Stimulated activated naive CD8-positive, alpha-beta T cell treated with anti-CD3 and anti-CD28 coated beads, Interleukin-15, amount 100 ng/mL, for 72 hours (primary cell): Measurements from ENCODE around the gene MANBA.
"Not testable (repeated sequence)": the region's sequence is repeated elsewhere in the genome, so short reads cannot be mapped to it uniquely, and the experiment has no call there.

Experiments used
- ATAC-seq: fragments of 150-1000 bp; cut with Tn5 transposase; 2 replicates; pipeline ENCODE4 v1.10.0; 2021; ENCODE audit warnings: mild to moderate bottlenecking, moderate library complexity
- DNase-seq, 2 donors: peaks; one replicate each; pipeline ENCODE4 v3.0.0; 2021 to 2022
- H3K27ac Mint-ChIP-seq, 2 donors: one replicate each; pipeline ENCODE4 v1.8.0; 2022; ENCODE audit warnings: mild to moderate bottlenecking in 2 of 2, mixed read lengths in 2 of 2, moderate library complexity in 2 of 2
- H3K27me3 Mint-ChIP-seq: one replicate; pipeline ENCODE4 v1.8.0; 2022; ENCODE audit warnings: mixed read lengths
- H3K4me1 Mint-ChIP-seq: one replicate; pipeline ENCODE4 v1.8.0; 2022; ENCODE audit warnings: mild to moderate bottlenecking, mixed read lengths
- H3K4me3 Mint-ChIP-seq, 2 donors: one replicate each; pipeline ENCODE4 v1.8.0; 2022; ENCODE audit warnings: mild to moderate bottlenecking in 2 of 2, mixed read lengths in 2 of 2, moderate library complexity in 1 of 2
- H3K9me3 Mint-ChIP-seq, 2 donors: one replicate each; pipeline ENCODE4 v1.8.0; 2022; ENCODE audit warnings: mixed read lengths in 2 of 2

MANBA gene

GRCh38 chr4:102736636-102737549 is 23.9 kb downstream of the MANBA start:
- H3K27me3 Mint-ChIP-seq = no peaks in the 10 kb centered on the region
- H3K27ac Mint-ChIP-seq = no peak overlapping the region
- peaks cover 20 to 40% of the 10 kb centered on the region in 2 donors for H3K9me3 Mint-ChIP-seq
- H3K4me3 Mint-ChIP-seq = no peak overlapping the region
- DNase-seq (no peak), ATAC-seq (no peak)
- peaks cover 48% of the 10 kb centered on the region for H3K4me1 Mint-ChIP-seq

- Mint-ChIP-seq H3K27me3 (no peaks in the 10 kb centered on the region), H3K9me3 (peaks cover 28 to 42% of the 10 kb centered on the region in 2 donors), H3K27ac (no peak overlapping the region), H3K4me1 (peaks cover 43% of the 10 kb centered on the region), H3K4me3 (no peak overlapping the region)
- ATAC-seq (no peak), DNase-seq (no peak)
Observed at GRCh38 chr4:102735582-102735981, 25.2 kb downstream of the MANBA start.

DNA sequence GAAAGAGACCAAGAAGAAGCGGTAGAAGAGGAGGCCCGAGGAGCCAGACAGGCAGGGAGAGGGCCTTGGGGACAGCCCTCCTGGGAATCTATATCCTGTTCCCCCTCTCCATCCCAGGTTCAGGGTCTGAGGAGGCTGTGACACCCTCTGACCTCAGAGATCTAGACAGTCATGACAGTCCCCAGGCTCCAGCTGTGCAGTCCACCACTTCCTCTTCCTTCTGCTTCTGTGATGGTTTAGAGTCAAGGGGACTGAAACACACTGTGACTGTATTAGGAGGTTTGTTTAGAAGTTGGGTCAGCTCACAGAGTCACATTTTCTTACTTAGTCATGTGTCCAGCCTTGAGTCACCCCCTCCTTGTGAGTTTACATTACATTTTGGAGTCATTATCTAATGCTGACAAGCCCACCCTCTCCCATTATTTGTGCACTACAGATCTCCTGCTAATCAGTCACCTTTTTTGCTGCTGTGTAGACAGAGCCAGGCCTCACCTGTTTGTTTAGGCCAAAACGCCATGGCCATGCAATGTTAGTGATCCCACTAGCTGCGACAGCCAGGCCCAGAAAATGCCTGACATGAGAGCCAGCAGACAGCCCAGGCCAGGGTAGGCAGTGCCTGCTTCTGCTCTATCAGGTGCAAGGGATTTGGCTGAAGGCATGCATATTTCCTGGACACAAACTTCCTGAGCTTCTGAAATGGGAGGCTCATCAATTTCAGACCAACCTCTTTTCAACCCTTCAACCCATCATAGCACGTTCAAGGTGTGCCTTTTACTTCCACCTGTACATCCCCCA is 26.0 kb downstream of the MANBA start:
- H3K4me3 Mint-ChIP-seq = no peak overlapping the region
- DNase-seq = peak in 1 of 2 donors; percentile 26

DNA sequence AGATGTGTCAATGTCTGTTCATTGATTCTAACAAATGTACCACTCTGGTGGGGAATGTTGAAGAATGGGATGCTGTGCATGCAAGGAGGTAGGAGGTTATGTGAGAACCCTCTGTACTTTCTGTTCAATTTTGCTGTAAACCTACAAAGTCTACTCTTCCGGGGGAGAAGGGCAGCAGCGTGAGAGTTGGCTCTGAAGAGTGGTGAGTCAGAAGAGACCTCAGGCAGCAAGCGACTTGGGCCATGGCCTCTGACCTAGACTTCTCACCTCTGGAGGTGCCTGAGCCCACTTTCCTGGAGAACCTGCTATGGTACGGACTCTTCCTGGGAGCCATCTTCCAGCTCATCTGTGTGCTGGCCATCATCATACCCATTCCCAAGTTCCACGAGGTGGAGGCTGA is 26.7 kb downstream of the MANBA start:
- DNase-seq = no peak
- peak overlapping the region in 1 of 2 donors; percentile 64 for H3K27ac Mint-ChIP-seq
- no peaks in the 10 kb centered on the region for H3K27me3 Mint-ChIP-seq
- H3K4me3 Mint-ChIP-seq = no peak overlapping the region
- H3K9me3 Mint-ChIP-seq = peaks cover 21 to 28% of the 10 kb centered on the region in 2 donors
- no peak for ATAC-seq
- H3K4me1 Mint-ChIP-seq = peaks cover 35% of the 10 kb centered on the region

More for the DNA sequence above, 26.0 kb downstream of the MANBA start:
- Mint-ChIP-seq H3K9me3 (peaks cover 26 to 34% of the 10 kb centered on the region in 2 donors), H3K27ac (peak overlapping the region in 1 of 2 donors; percentile 50), H3K4me1 (peaks cover 38% of the 10 kb centered on the region), H3K27me3 (no peaks in the 10 kb centered on the region)
- ATAC-seq = peak; percentile 98

DNA sequence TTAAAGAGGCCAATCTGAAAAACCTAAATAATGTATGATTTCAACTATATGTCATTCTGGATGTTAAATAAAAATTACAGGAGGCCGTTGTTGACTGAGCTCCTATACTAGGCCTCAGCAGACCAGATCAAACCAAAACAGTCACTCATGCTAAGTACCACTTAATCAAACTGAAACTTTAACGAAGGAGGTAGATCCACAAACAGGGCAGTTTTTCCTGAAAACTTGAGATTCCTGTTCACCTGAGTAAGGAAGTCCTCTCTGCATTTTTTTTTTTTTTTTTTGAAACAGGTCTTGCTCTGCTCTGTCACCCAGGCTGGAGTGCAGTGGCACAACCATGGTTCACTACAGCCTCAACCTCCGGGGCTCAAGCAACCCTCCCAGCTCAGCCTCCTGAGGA is 27.7 kb downstream of the MANBA start:
- Mint-ChIP-seq H3K4me3 (no peak overlapping the region), H3K4me1 (peaks cover 25% of the 10 kb centered on the region), H3K27me3 (no peaks in the 10 kb centered on the region), H3K27ac (peak overlapping the region in 1 of 2 donors; percentile 56), H3K9me3 (peaks cover 15 to 21% of the 10 kb centered on the region in 2 donors)
- ATAC-seq = no peak
- no peak for DNase-seq

DNA sequence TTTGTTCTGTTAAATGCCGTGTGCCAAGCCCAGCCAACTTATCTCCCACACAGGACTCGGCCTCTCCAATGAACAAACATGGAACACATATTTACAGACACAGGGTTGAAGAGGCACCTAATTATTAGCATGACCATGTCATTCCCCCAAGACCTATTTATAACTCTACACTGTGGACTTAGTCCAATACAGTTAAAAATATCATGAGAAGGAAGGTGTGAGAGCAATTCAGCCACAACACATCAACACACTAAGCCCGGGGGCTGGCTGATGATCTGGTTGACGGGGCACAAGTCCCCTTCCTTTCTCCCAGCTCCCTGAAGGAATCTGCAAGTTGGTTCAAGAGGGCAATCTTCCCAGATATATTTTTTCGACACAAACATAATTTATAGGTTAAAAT is 28.1 kb downstream of the MANBA start:
- Mint-ChIP-seq H3K27me3 (no peaks in the 10 kb centered on the region), H3K4me3 (no peak overlapping the region), H3K4me1 (peaks cover 23% of the 10 kb centered on the region), H3K9me3 (peaks cover 15 to 21% of the 10 kb centered on the region in 2 donors), H3K27ac (no peak overlapping the region)
- ATAC-seq (no peak), DNase-seq (no peak)

GRCh38 chr4:102730968-102731533 is 29.7 kb downstream of the MANBA start:
- no peak overlapping the region for H3K4me3 Mint-ChIP-seq
- no peak for DNase-seq
- H3K4me1 Mint-ChIP-seq = peaks cover 15% of the 10 kb centered on the region
- H3K27ac Mint-ChIP-seq = no peak overlapping the region
- H3K27me3 Mint-ChIP-seq = no peaks in the 10 kb centered on the region
- no peak for ATAC-seq
- H3K9me3 Mint-ChIP-seq = peaks cover 15 to 21% of the 10 kb centered on the region in 2 donors

- not testable (repeated sequence) for DNase-seq, H3K4me1 Mint-ChIP-seq, H3K4me3 Mint-ChIP-seq, ATAC-seq, H3K27me3 Mint-ChIP-seq
- Mint-ChIP-seq H3K9me3 (peaks cover 15 to 21% of the 10 kb centered on the region in 2 donors), H3K27ac (peak overlapping the region in 1 of 2 donors; percentile 3)
Observed at GRCh38 chr4:102729486-102729885, 31.3 kb downstream of the MANBA start.

GRCh38 chr4:102726919-102727318 is 33.8 kb downstream of the MANBA start:
- ATAC-seq, H3K4me1 Mint-ChIP-seq, DNase-seq, H3K27ac Mint-ChIP-seq, H3K4me3 Mint-ChIP-seq, H3K27me3 Mint-ChIP-seq: not testable (repeated sequence)
- H3K9me3 Mint-ChIP-seq = peaks cover 13 to 15% of the 10 kb centered on the region in 2 donors

DNA sequence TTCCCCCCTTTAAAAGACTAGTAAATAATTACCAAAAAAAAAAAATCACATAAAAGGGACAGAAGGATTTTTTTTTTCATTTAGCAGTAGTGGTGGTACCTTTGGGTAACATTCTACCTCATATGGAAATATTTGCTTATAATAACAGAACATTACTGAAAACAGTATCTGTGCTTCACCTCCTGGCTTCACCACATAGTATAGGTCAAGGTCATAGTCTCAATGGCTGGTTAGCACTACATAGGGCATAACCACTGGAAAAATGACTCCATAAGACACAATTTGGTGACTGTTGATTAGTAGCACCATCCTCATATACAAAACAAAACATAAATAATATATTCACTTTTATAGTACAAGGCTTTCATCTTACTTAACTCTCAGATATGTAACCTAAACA is 34.7 kb downstream of the MANBA start:
- no peak overlapping the region for H3K27ac Mint-ChIP-seq
- DNase-seq (no peak), ATAC-seq (no peak)
- peaks cover 4 to 6% of the 10 kb centered on the region in 2 donors for H3K9me3 Mint-ChIP-seq
- no peak overlapping the region for H3K4me3 Mint-ChIP-seq
- H3K4me1 Mint-ChIP-seq = no peaks in the 10 kb centered on the region
- H3K27me3 Mint-ChIP-seq = no peaks in the 10 kb centered on the region

DNA sequence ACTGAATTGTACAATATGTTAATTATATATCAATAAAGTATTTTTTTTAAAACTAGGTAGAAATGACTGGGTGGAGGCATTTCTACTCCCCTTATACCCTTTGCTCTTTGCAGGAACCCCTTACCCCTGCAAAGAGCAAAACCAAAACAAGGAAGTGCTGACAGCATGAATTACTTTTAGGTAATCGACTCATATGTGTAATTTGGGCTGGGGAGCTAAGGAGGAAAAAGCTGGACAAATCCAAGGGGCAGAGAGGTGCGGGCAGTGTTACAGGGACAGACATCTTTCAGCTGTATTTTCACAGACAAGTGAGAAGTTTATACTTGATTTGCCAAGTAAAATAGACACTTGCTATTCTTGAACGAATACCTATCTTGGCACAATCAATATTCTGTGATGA is 35.5 kb downstream of the MANBA start:
- Mint-ChIP-seq H3K4me3 (no peak overlapping the region), H3K4me1 (no peaks in the 10 kb centered on the region), H3K9me3 (no peaks in the 10 kb centered on the region), H3K27me3 (no peaks in the 10 kb centered on the region), H3K27ac (no peak overlapping the region)
- ATAC-seq (no peak), DNase-seq (no peak)

GRCh38 chr4:102723511-102723910 is 37.3 kb downstream of the MANBA start:
- ATAC-seq (no peak), DNase-seq (no peak)
- Mint-ChIP-seq H3K4me3 (no peak overlapping the region), H3K27ac (no peak overlapping the region), H3K9me3 (no peaks in the 10 kb centered on the region), H3K4me1 (no peaks in the 10 kb centered on the region), H3K27me3 (no peaks in the 10 kb centered on the region)

DNA sequence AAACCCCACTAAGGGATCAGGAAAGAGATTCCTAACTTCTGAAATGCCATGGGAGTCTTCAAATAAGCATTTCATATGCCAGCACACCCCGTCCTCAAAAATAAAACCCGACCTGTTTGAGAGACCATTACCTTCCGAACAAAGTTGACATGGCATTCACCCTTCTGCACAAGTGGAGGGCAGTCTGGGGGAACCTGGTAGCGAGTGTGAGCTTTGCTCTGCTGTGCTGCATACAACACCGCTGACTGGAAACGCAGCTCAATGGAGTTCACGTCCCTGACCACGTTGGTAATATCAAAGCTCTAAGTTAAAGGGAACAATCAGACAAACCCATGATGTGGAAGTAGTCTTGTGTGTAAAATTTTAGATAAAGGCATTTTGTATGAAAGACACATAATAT is 38.0 kb downstream of the MANBA start:
- DNase-seq = no peak
- no peaks in the 10 kb centered on the region for H3K4me1 Mint-ChIP-seq
- H3K27ac Mint-ChIP-seq = no peak overlapping the region
- no peaks in the 10 kb centered on the region for H3K27me3 Mint-ChIP-seq
- no peak for ATAC-seq
- no peaks in the 10 kb centered on the region for H3K9me3 Mint-ChIP-seq
- H3K4me3 Mint-ChIP-seq = no peak overlapping the region

- not testable (repeated sequence) for ATAC-seq, H3K4me3 Mint-ChIP-seq, H3K9me3 Mint-ChIP-seq, H3K27ac Mint-ChIP-seq, H3K27me3 Mint-ChIP-seq, DNase-seq, H3K4me1 Mint-ChIP-seq
Observed at GRCh38 chr4:102718833-102719575, 41.8 kb downstream of the MANBA start.

DNA sequence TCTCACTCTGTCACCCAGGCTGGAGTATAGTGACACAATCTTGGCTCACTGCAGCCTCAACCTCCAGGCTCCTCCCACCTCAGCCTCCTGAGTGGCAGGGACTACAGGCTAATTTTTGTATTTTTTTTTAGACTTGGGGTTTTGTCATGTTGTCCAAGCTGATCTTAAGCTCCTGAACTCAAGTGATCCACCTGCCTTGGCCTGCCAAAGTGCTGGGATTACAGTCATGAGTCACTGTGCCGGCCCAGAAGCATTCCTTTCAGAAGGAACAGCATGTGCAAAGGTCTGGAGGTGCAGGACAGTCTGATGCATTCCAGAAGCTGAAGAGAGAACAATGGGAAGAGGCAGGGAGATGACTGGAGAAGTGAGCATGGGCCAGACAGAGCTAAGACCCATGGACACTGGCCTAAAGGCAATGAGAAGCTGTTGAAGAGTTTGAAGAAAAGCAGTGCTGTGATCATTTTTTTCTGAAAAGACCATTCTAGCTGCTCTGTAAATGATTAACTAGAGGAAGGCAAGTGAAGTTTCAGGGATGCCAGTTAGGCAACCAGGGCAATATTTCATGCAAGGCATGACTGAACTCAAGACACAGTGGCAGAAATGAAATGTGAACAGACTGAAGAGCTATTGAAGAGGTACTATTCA is 43.2 kb downstream of the MANBA start:
- Mint-ChIP-seq H3K4me1 (no peaks in the 10 kb centered on the region), H3K4me3 (no peak overlapping the region)

More for the DNA sequence above, 43.2 kb downstream of the MANBA start:
- DNase-seq = no peak
- H3K27ac Mint-ChIP-seq = no peak overlapping the region
- no peaks in the 10 kb centered on the region for H3K9me3 Mint-ChIP-seq
- H3K27me3 Mint-ChIP-seq = no peaks in the 10 kb centered on the region
- no peak for ATAC-seq
